Activated naive CD8-positive, alpha-beta T cell treated with anti-CD3 and anti-CD28 coated beads, Interleukin-2, amount 10 ng/mL, durations not matched to agents 7 days and 5 days (primary cell): Measurements from ENCODE around the gene STK10. TPM values are rescaled to one million over a fixed set of nuclear protein-coding genes. Genes with fewer than 3 reads are reported as not detected.
"Not testable (repeated sequence)": the region's sequence is repeated elsewhere in the genome, so short reads cannot be mapped to it uniquely, and the experiment has no call there.

Source experiments
- ATAC-seq: fragments of 150-1000 bp; cut with Tn5 transposase; one replicate; pipeline ENCODE4 v1.10.0; 2021; ENCODE audit warnings: low read depth, moderate library complexity
- POLR2A ChIA-PET: fragments of 350-600 bp; sonication (Branson Sonifier 250); formaldehyde crosslinking; loops from one replicate; lab custom pipeline; 2021; ENCODE audit warnings: antibody characterized with exemption; lab: Charles Lee
- DNase-seq: peaks from one replicate; pipeline ENCODE4 v3.0.0; 2021
- H3K27ac Mint-ChIP-seq: one replicate; pipeline ENCODE4 v1.8.0; 2022; ENCODE audit warnings: mild to moderate bottlenecking, mixed read lengths
- H3K27me3 Mint-ChIP-seq: one replicate; pipeline ENCODE4 v1.8.0; 2022; ENCODE audit warnings: mild to moderate bottlenecking, moderate library complexity, mixed read lengths
- H3K36me3 Mint-ChIP-seq: one replicate; pipeline ENCODE4 v1.8.0; 2021; ENCODE audit warnings: mild to moderate bottlenecking, mixed read lengths
- H3K4me1 Mint-ChIP-seq: one replicate; pipeline ENCODE4 v1.8.0; 2021; ENCODE audit warnings: mixed read lengths
- H3K4me3 Mint-ChIP-seq: one replicate; pipeline ENCODE4 v1.8.0; 2022; ENCODE audit warnings: mild to moderate bottlenecking, moderate library complexity, mixed read lengths
- H3K9me3 Mint-ChIP-seq: one replicate; pipeline ENCODE4 v1.8.0; 2021; ENCODE audit warnings: mixed read lengths
- total RNA-seq, 2 experiments: library from RNA; stranded (reverse); gene quantifications; one replicate each; pipeline ENCODE4 v1.2.3, GENCODE V29; 2021

STK10 gene
- total RNA-seq, 2 experiments from 2014 or later: 319 to 320 TPM

GRCh38 chr5:172031894-172032461, 156.0 kb downstream of the STK10 start:
- DNase-seq: no peak
- ATAC-seq: no peak
- POLR2A ChIA-PET: no interaction called here
- Mint-ChIP-seq H3K36me3 (peaks cover 9% of the 10 kb centered on the region), H3K9me3 (peaks cover 10% of the 10 kb centered on the region), H3K4me3 (no peak overlapping the region), H3K27me3 (no peaks in the 10 kb centered on the region), H3K27ac (no peak overlapping the region), H3K4me1 (peaks cover 7% of the 10 kb centered on the region)

GRCh38 chr5:172029876-172030275, 158.1 kb downstream of the STK10 start:
- no peak overlapping the region for H3K27ac Mint-ChIP-seq
- H3K27me3 Mint-ChIP-seq: no peaks in the 10 kb centered on the region
- peaks cover 10% of the 10 kb centered on the region for H3K9me3 Mint-ChIP-seq
- peaks cover 2% of the 10 kb centered on the region for H3K4me1 Mint-ChIP-seq
- POLR2A ChIA-PET: no interaction called here
- no peak for ATAC-seq
- H3K4me3 Mint-ChIP-seq: no peak overlapping the region
- peaks cover 9% of the 10 kb centered on the region for H3K36me3 Mint-ChIP-seq
- DNase-seq: no peak

DNA sequence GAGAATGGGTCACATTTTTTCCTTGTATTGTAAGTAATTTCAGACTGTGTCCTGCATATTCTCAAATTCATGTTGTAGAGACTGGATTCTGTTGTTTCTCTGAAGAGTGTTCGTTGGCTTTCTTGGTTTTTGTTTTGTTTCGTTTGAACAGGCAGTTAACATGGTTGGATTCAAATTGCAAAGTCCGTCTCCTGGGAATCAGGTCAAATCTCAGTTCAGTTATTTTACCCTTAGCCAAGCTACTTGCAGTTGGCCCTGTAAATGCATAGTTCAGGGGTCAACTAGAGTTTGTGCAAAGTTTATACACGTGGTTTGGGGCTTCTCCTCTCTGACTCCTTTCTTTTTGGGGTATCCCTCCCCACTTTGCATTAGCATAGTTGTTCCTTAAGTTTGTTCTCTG, 159.9 kb downstream of the STK10 start:
- H3K27ac Mint-ChIP-seq: no peak overlapping the region
- no peak overlapping the region for H3K4me3 Mint-ChIP-seq
- ATAC-seq (no peak), DNase-seq (no peak)
- H3K4me1 Mint-ChIP-seq: no peaks in the 10 kb centered on the region
- peaks cover 9% of the 10 kb centered on the region for H3K9me3 Mint-ChIP-seq
- H3K36me3 Mint-ChIP-seq: peaks cover 9% of the 10 kb centered on the region
- H3K27me3 Mint-ChIP-seq: no peaks in the 10 kb centered on the region
- POLR2A ChIA-PET: no interaction called here

GRCh38 chr5:172020110-172020786, 167.8 kb downstream of the STK10 start:
- H3K4me1 Mint-ChIP-seq, POLR2A ChIA-PET, H3K36me3 Mint-ChIP-seq: not testable (repeated sequence)

GRCh38 chr5:172015346-172015745, 172.7 kb downstream of the STK10 start:
- Mint-ChIP-seq H3K36me3 (no peaks in the 10 kb centered on the region), H3K4me3 (no peak overlapping the region), H3K9me3 (no peaks in the 10 kb centered on the region), H3K4me1 (peaks cover under 1% of the 10 kb centered on the region), H3K27ac (no peak overlapping the region), H3K27me3 (no peaks in the 10 kb centered on the region)
- POLR2A ChIA-PET: interaction anchor here (0.9 kb wide), 1 partner anchor 8 kb away, joined by 3 read pairs; no protein-coding TSS in a partner anchor
- no peak for DNase-seq
- no peak for ATAC-seq

More at GRCh38 chr5:172020110-172020786, 167.8 kb downstream of the STK10 start:
- not testable (repeated sequence) for H3K4me3 Mint-ChIP-seq, ATAC-seq, H3K9me3 Mint-ChIP-seq, H3K27me3 Mint-ChIP-seq, DNase-seq, H3K27ac Mint-ChIP-seq

GRCh38 chr5:172010278-172010677, 177.7 kb downstream of the STK10 start:
- Mint-ChIP-seq H3K4me1 (peaks cover 16% of the 10 kb centered on the region), H3K36me3 (no peaks in the 10 kb centered on the region), H3K27me3 (no peaks in the 10 kb centered on the region), H3K27ac (no peak overlapping the region), H3K4me3 (no peak overlapping the region), H3K9me3 (no peaks in the 10 kb centered on the region)
- POLR2A ChIA-PET: no interaction called here
- no peak for ATAC-seq
- DNase-seq: no peak

DNA sequence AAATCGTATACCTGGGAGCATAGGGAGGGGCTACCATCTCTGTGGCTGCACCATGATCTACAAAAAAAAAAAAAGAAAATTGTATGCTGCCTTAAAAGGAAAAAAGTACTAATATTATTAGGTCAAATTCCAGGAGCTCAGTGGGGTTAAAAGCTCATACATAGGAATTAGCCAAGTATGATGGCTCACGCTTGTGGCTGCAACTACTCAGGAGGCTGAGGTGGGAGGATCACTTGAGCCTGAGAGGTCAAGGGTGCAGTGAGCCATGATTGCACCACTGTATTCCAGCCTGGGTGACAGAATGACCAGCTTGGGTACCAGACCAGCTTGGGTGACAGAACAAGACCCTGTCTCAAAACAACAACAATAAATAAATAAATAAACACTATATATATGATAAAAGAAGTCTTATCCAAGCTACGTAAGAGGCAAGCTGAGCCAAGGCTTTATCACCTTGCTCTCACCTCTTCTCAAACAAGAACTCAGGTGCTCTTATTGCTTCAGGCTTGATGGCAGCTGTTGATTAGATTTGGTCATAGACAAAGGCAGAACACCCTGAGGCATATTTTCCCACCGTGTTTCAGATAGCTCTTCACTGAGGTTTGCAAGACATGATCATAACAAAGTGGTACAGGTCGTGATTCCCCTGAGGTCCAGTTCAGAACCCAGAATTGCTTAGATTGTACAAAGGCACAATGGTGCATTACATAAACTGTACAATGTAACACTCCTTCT, 178.3 kb downstream of the STK10 start:
- Mint-ChIP-seq H3K27me3 (no peaks in the 10 kb centered on the region), H3K4me3 (no peak overlapping the region), H3K36me3 (no peaks in the 10 kb centered on the region), H3K27ac (no peak overlapping the region), H3K9me3 (no peaks in the 10 kb centered on the region), H3K4me1 (peaks cover 21% of the 10 kb centered on the region)
- no peak for DNase-seq
- ATAC-seq: no peak
- POLR2A ChIA-PET: no interaction called here

DNA sequence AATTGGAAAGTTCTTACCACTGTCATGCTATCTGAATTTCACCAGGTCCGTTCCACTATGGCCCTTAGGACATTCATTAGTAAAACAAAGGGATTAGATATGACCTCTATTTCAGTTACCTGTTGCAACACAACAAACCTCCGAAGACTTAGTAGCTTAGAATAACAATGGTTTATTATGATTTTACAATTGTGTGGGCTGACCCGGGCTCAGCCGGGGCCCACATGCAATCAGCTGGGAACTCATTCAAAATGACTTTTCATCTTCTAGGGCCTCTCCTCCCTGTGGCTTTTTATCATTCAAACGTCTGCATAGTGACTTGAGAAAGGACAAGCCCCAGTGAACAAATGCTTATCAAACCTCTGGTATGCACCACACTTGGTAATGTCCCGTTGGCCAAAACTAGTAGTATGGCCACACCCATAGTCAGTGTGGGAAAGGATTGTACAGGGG, 179.3 kb downstream of the STK10 start:
- H3K27me3 Mint-ChIP-seq: no peaks in the 10 kb centered on the region
- POLR2A ChIA-PET: interaction anchor here (0.7 kb wide), 1 partner anchor 1029 kb away, joined by 3 read pairs; no protein-coding TSS in a partner anchor
- H3K9me3 Mint-ChIP-seq: no peaks in the 10 kb centered on the region
- DNase-seq: no peak
- H3K36me3 Mint-ChIP-seq: no peaks in the 10 kb centered on the region
- no peak for ATAC-seq
- H3K4me1 Mint-ChIP-seq: peaks cover 25% of the 10 kb centered on the region
- H3K27ac Mint-ChIP-seq: no peak overlapping the region
- H3K4me3 Mint-ChIP-seq: no peak overlapping the region

DNA sequence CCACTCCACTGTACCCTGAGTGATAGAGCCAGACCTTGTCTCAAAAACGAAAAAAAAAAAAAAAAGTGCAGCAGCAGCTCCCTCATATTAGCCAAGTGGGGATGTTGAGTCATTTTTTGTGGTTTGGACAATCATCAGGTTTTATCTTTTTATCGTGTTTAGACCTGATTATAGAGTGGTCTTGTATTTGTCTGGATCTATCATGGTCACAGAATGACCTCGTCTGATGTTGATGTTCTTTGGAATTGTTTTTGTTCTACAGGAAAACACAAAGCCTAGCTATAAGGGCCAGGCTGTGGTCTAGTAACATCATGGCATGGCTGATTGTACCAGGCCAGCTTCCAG, 179.9 kb downstream of the STK10 start:
- no peaks in the 10 kb centered on the region for H3K9me3 Mint-ChIP-seq
- H3K36me3 Mint-ChIP-seq: no peaks in the 10 kb centered on the region
- DNase-seq (no peak), ATAC-seq (no peak)
- peaks cover 28% of the 10 kb centered on the region for H3K4me1 Mint-ChIP-seq
- H3K4me3 Mint-ChIP-seq: peak overlapping the region; percentile 86
- no peaks in the 10 kb centered on the region for H3K27me3 Mint-ChIP-seq
- no peak overlapping the region for H3K27ac Mint-ChIP-seq
- POLR2A ChIA-PET: interaction anchor here (0.7 to 2.4 kb wide), 4 partner anchors 47 to 1030 kb away, joined by 3 to 24 read pairs (median 5); partner anchors contain the start of gene NPM1

GRCh38 chr5:172007175-172008110, 180.6 kb downstream of the STK10 start:
- Mint-ChIP-seq H3K4me3 (peak overlapping the region; percentile 86), H3K36me3 (no peaks in the 10 kb centered on the region), H3K27me3 (no peaks in the 10 kb centered on the region), H3K4me1 (peaks cover 32% of the 10 kb centered on the region), H3K27ac (peak overlapping the region; percentile 92), H3K9me3 (no peaks in the 10 kb centered on the region)
- no peak for DNase-seq
- peak; percentile 4 for ATAC-seq
- POLR2A ChIA-PET: interaction anchor here (0.8 to 2.5 kb wide), 21 partner anchors 8 to 619 kb away, joined by 3 to 24 read pairs (median 4); partner anchors contain the start of genes NPM1, STK10 and UBTD2

DNA sequence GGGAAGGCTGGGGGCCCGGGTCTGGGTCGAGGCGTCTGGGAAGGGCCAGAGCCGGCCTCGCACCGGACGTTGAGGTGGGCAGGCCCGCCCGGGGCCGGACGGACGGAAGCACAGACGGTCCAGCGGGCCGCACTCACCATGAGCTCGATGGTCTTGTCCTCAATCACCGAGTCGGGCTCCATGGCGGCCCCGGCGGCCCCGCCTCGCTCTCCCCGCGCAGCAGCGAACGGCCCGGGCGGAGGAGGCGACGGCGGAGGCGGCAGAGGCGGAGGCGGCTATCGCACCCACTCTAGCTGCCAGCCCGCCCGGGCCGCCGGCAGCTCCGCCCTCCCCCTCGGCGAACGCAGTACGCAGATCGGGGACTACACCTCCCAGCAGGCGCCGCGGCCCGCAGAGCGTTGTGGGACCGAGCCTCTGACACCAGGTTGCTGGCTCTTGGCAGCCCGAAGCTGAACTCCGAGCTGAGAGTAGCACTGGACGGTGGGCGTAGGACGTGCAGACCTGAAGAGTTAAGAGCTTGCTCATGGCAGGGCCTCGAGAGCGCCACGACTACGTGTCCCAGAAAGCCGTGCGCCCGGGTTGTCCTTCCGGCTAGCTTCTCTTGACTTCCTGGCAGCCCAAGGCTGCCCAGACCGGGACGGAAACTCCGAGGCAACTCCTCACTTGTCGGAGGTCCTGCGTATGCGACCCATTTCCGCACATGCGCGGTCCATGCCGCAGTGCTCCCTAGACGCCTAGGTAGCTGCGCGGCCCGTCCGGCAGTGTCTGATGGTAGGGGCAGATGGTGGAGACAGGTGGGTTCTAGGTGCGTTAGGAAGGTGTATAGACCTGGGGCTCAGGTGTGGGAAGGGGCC, 181.5 kb downstream of the STK10 start, which contains the start of gene FBXW11:
FBXW11 (minus strand) TSS at position 318 of the 854 bp plus-strand sequence; CDS start at position 182, 136 bp downstream.
- POLR2A ChIA-PET: interaction anchor here (0.5 to 2.5 kb wide), 27 partner anchors 8 to 619 kb away, joined by 3 to 24 read pairs (median 4); partner anchors contain the start of genes NPM1, STK10 and UBTD2
- peak within 1 kb of the TSS; percentile 96 for H3K27ac Mint-ChIP-seq
- H3K4me3 Mint-ChIP-seq: peak within 1 kb of the TSS; percentile 86
- ATAC-seq: peak; percentile 90
- DNase-seq: peak; percentile 93
- H3K27me3 Mint-ChIP-seq: no peaks in the 10 kb centered on the region
- peaks cover 5% of the 10 kb centered on the region for H3K36me3 Mint-ChIP-seq
- H3K9me3 Mint-ChIP-seq: no peaks in the 10 kb centered on the region
- peaks cover 39% of the 10 kb centered on the region for H3K4me1 Mint-ChIP-seq
